Fibroblast of mammary gland (primary cell): ENCODE results near the gene CACNA1E.

ENCODE experiments used
- DNase-seq: peaks from one replicate; pipeline ENCODE4 v3.0.0-alpha.2; 2010; ENCODE audit warnings: low read depth
- H3K4me3 ChIP-seq: 2 replicates; pipeline ENCODE4 v1.5.1; 2011; ENCODE audit warnings: low read depth, mild to moderate bottlenecking, low read length, moderate library complexity; ENCODE audit not compliant: control insufficient read depth
- TF ChIP-seq, protein P1 (sequence below): conservative IDR thresholded peaks from 2 replicates; pipeline ENCODE4 v1.5.1; 2011; ENCODE audit warnings: low read depth, low read length, inconsistent platforms; ENCODE audit not compliant: control insufficient read depth, insufficient read depth

The CACNA1E gene

DNA sequence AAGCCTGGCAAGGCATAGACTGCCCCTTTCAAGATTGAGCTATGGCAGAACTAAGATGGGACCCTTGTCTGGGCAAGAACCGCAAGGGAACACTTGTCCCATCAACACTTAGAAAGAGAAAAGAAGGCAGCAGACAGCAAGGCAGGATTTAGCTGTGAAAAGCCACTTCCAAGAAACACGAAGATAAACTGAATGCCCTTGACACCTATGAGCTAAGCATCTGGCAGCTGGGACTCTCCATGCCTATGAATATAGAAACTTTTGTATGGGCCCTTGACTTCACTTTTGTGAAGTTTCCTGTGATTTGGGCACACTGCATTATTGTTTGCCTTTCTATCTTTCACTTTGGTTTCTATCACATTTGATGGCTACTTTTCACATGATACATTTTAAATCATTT is 24.9 kb upstream of the CACNA1E start:
- no peak overlapping the region for H3K4me3 ChIP-seq
- DNase-seq: no peak
- TF ChIP-seq, protein P1, sequence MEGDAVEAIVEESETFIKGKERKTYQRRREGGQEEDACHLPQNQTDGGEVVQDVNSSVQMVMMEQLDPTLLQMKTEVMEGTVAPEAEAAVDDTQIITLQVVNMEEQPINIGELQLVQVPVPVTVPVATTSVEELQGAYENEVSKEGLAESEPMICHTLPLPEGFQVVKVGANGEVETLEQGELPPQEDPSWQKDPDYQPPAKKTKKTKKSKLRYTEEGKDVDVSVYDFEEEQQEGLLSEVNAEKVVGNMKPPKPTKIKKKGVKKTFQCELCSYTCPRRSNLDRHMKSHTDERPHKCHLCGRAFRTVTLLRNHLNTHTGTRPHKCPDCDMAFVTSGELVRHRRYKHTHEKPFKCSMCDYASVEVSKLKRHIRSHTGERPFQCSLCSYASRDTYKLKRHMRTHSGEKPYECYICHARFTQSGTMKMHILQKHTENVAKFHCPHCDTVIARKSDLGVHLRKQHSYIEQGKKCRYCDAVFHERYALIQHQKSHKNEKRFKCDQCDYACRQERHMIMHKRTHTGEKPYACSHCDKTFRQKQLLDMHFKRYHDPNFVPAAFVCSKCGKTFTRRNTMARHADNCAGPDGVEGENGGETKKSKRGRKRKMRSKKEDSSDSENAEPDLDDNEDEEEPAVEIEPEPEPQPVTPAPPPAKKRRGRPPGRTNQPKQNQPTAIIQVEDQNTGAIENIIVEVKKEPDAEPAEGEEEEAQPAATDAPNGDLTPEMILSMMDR: no peak

DNA sequence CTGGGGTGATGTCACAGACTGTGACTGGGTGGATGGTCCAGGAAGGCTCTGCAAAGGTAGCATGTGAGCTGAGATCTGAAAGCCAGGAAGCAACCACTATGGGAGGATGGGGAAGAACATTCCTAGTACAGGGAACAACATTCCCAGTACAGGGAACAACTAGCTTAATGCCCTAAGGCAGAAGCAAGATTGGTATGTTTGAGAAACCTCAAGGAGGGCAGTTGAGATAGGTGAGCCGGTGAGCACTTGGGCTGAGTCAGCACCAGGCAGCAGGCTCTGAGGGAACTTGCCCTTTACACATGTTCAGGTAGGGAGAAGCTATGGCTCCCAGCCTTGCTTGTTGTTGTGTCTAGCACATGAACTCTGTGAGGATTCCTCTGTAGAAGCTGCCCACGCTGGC is 24.2 kb upstream of the CACNA1E start:
- DNase-seq: no peak
- TF ChIP-seq, protein P1: no peak
- no peak overlapping the region for H3K4me3 ChIP-seq

DNA sequence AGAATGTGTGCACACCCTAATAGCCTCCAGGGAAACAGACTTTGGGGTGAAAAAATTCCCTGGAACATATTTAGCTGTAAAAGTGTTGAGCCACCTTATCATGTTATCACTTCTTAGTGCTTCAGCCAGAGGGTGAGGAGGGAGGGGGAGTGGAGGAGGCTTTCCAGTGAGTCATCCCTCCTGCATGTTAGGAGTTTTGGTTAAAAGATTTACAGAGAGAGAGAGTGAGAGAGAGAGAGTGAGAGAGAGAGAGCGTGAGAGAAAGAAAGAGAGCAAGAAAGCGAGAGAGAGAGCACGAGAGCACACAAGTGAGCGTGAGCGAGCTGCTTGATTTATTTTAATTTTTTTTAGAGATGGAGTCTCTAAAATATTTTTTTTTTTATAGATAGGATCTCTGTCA is 13.5 kb upstream of the CACNA1E start:
- TF ChIP-seq, protein P1: no peak
- no peak overlapping the region for H3K4me3 ChIP-seq
- peak; percentile 71 for DNase-seq

DNA sequence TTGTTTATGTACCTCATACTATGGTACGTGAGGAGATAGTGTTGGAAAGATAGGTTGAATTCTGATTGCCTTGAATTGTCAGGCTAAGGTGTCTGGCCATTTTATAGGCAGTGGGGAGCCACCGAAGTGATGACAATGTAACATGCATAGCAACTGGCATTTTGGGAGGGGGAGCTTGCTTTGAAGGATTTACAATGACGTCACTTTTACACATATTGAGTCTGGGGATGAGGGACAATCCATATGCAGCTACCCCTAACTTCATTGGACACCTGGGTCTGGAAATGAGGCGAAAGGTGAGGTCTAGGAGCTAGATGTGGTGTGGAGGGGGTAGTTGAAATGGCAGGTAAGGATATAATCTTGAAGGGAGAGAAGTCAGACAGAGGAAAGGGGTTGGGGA is 7.7 kb upstream of the CACNA1E start:
- no peak for DNase-seq
- TF ChIP-seq, protein P1: no peak
- H3K4me3 ChIP-seq: no peak overlapping the region

DNA sequence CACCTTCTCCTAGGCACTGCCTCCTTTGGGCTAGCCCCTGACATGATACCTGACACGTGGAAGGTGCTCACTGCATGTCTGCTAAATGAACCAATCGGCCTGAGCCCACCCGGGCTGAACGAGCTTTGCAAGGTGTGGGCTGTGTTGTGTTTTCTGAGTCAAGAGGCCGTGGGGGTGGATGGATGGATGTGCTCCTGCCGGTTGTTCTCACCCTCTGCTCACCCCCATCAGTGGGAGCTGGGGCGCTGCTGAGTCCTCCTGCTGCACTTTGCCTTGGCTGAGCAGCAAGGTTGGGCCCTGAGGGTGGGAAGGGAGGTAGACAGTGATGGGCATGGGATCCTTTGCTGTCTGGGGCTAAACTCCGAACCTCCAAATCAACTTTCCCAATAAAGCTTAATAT is 6.7 kb upstream of the CACNA1E start:
- H3K4me3 ChIP-seq: no peak overlapping the region
- DNase-seq: no peak
- TF ChIP-seq, protein P1: no peak

DNA sequence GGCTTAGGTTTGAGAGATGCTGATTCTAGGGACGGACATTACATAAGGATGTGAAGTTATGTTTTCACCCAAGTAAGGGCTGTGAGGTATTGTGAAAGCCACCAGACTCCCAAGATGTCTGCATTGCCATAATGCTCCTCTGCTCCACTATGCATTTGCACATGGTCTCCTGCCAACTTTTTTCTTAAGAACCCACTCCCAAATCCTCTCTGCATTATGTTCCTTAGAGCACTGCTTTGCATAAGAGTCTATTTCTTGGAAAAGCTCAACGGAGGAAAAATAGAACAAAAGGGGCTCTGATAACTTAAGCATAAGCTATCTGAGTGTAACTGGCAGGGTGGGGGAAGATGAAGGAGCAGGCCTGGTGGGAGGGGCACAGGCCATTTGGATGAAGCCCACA is 5.0 kb upstream of the CACNA1E start:
- H3K4me3 ChIP-seq: no peak overlapping the region
- TF ChIP-seq, protein P1: no peak
- no peak for DNase-seq

DNA sequence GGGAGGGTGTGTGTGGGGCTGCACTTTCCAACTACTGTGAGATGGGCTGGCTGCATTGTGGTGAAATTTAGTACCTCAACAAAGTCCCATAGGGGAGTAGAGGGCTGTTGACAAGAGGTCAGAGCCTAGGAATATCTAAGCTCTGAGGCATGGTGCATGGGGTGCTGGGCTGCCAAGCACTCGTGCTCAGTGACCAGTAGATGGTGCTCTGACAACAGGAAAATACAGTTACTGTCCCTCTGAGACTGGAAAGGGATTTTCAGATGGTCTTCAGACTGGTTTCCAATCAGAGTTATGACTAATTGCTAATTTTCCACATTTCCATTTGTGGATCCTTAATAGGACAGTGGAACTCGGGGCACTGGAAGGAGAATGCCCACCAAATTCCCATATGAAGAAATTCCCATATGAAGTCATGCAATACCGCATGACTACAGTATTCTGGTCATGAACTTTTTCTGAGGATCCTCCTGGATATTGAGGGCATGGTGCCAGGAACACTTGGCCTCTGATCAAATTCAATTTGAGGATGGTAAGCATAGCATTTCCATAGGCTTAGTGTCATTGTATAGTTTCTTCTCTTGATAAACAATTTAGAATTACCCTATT is 4.1 kb upstream of the CACNA1E start:
- TF ChIP-seq, protein P1: peak; percentile 83
- DNase-seq: peak; percentile 81
- no peak overlapping the region for H3K4me3 ChIP-seq
